ENCODE results near the gene PCMTD2.

DNA sequence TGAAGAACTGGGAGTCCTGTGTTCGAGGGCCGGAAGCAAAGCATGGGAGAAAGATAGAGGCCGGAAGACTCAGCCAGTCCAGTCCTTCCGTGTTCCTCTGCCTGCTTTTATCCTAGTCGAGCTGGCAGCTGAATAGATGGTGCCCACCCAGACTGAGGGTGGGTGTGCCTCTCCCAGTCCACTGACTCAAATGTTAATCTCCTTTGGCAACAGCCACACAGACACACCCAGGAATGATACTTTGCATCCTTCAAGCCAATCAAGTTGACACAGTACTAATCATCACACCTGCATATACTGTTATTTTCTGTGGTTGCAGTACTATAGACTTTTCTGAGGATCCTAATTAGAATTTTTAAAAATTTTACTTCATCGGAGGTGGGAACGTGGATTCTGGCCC lies 21.3 kb downstream of the PCMTD2 start:
- TF ChIP-seq, protein P1, sequence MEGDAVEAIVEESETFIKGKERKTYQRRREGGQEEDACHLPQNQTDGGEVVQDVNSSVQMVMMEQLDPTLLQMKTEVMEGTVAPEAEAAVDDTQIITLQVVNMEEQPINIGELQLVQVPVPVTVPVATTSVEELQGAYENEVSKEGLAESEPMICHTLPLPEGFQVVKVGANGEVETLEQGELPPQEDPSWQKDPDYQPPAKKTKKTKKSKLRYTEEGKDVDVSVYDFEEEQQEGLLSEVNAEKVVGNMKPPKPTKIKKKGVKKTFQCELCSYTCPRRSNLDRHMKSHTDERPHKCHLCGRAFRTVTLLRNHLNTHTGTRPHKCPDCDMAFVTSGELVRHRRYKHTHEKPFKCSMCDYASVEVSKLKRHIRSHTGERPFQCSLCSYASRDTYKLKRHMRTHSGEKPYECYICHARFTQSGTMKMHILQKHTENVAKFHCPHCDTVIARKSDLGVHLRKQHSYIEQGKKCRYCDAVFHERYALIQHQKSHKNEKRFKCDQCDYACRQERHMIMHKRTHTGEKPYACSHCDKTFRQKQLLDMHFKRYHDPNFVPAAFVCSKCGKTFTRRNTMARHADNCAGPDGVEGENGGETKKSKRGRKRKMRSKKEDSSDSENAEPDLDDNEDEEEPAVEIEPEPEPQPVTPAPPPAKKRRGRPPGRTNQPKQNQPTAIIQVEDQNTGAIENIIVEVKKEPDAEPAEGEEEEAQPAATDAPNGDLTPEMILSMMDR (IDR thresholded peaks at IDR 0.05 in 4 of 5, conservative IDR thresholded peaks at IDR 0.05 in 1 of 5) = no peak
- no peak for TF ChIP-seq POLR2A (IDR thresholded peaks at IDR 0.05)
